HepG2 (cell line): Measurements from ENCODE around the gene RBM18.

Source experiments
- CAMTA2 ChIP-seq: sonication (generic); formaldehyde crosslinking; IDR thresholded peaks from 2 replicates; pipeline ENCODE4 v1.4.0; 2020; ENCODE audit warnings: mild to moderate bottlenecking, missing genetic modification reagents, borderline replicate concordance
- FOXJ3 ChIP-seq: sonication (generic); formaldehyde crosslinking; IDR thresholded peaks from 2 replicates; pipeline ENCODE4 v1.4.0; 2020; ENCODE audit warnings: missing genetic modification reagents, mild to moderate bottlenecking, borderline replicate concordance
- JUN ChIP-seq: sonication (generic); formaldehyde crosslinking; IDR thresholded peaks from 2 replicates; pipeline ENCODE4 v1.4.0; 2020; ENCODE audit warnings: mild to moderate bottlenecking, missing genetic modification reagents
- KMT2B ChIP-seq: IDR thresholded peaks from 2 replicates; pipeline ENCODE4 v1.6.1; 2016; ENCODE audit warnings: missing genetic modification reagents, missing compliant biosample characterization
- MYC ChIP-seq: sonication (generic); formaldehyde crosslinking; IDR thresholded peaks from 2 replicates; pipeline ENCODE4 v1.9.0; 2021; ENCODE audit warnings: missing genetic modification reagents, borderline replicate concordance
- RFX3 ChIP-seq: IDR thresholded peaks from 2 replicates; pipeline ENCODE4 v1.6.1; 2016; ENCODE audit warnings: missing biosample characterization, missing genetic modification reagents
- ZNF333 ChIP-seq: sonication (generic); formaldehyde crosslinking; IDR thresholded peaks from 2 replicates; pipeline ENCODE4 v1.4.0; 2020; ENCODE audit warnings: mild to moderate bottlenecking, missing genetic modification reagents, borderline replicate concordance
- TF ChIP-seq, protein P1 (sequence below): sonication (generic); formaldehyde crosslinking; IDR thresholded peaks from 2 replicates; pipeline ENCODE4 v1.5.0; 2020; ENCODE audit warnings: missing genetic modification reagents
- TF ChIP-seq, protein P2 (sequence below): sonication (generic); formaldehyde crosslinking; IDR thresholded peaks from 2 replicates; pipeline ENCODE4 v1.8.1; 2023; ENCODE audit warnings: missing genetic modification reagents, inconsistent platforms, borderline replicate concordance
- TF ChIP-seq, protein P3 (sequence below), 2 experiments: sonication (generic) in 1 of 2; formaldehyde crosslinking in 1 of 2; IDR thresholded peaks; 2 replicates each; pipeline versions ENCODE4 v1.5.1 to v1.6.1; 2011 to 2020; ENCODE audit warnings: borderline replicate concordance in 1 of 2, low read depth in 1 of 2, low read length in 1 of 2, mild to moderate bottlenecking in 1 of 2, missing genetic modification reagents in 1 of 2, moderate library complexity in 1 of 2
- TF ChIP-seq, protein P4 (sequence below): sonication (generic); formaldehyde crosslinking; IDR thresholded peaks from 2 replicates; pipeline ENCODE4 v1.5.0; 2020; ENCODE audit warnings: mild to moderate bottlenecking, missing genetic modification reagents, moderate library complexity

DNA sequence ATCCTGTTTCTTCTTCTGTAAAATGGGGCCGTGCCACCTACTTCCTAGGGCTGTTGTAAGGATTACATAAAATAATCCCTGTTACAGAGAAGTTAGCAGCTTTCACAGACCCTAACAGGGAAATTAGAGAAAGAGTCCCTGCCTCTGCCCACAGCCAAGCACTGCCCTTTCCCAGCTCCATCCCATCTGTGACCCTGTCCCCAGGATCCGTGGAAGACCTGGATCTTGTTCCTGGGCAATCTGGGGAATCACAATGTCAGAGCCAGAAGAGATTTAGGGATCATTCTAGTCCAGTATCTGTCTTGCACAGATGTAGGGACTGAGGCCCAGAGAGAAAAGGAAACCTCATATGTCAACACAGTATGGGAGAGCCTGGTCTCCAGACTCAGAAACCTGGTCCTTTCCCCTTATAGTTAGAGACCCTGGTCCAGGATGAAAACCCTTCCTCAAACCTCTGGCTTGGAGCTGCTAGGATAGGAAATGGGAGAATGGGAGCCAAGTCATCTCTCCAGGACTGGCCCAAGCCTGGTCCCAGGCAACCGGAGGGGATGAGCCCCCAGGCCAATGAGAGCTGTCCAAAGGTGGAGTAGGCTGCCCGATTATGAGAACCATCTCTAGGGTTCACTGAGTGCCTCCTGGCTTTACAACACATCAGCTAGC, 48.4 kb downstream of the RBM18 start:
- TF ChIP-seq FOXJ3 (CRISPR knock-in tag) (no peak), KMT2B (CRISPR knock-in tag) (no peak), JUN (CRISPR knock-in tag) (no peak), MYC (CRISPR knock-in tag) (no peak), ZNF333 (CRISPR knock-in tag) (no peak), CAMTA2 (CRISPR knock-in tag) (no peak), RFX3 (no peak)
- TF ChIP-seq, protein P1, sequence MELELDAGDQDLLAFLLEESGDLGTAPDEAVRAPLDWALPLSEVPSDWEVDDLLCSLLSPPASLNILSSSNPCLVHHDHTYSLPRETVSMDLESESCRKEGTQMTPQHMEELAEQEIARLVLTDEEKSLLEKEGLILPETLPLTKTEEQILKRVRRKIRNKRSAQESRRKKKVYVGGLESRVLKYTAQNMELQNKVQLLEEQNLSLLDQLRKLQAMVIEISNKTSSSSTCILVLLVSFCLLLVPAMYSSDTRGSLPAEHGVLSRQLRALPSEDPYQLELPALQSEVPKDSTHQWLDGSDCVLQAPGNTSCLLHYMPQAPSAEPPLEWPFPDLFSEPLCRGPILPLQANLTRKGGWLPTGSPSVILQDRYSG = no peak
- TF ChIP-seq, protein P2, sequence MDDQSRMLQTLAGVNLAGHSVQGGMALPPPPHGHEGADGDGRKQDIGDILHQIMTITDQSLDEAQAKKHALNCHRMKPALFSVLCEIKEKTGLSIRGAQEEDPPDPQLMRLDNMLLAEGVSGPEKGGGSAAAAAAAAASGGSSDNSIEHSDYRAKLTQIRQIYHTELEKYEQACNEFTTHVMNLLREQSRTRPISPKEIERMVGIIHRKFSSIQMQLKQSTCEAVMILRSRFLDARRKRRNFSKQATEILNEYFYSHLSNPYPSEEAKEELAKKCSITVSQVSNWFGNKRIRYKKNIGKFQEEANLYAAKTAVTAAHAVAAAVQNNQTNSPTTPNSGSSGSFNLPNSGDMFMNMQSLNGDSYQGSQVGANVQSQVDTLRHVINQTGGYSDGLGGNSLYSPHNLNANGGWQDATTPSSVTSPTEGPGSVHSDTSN (CRISPR knock-in tag) = no peak
- TF ChIP-seq, protein P3, sequence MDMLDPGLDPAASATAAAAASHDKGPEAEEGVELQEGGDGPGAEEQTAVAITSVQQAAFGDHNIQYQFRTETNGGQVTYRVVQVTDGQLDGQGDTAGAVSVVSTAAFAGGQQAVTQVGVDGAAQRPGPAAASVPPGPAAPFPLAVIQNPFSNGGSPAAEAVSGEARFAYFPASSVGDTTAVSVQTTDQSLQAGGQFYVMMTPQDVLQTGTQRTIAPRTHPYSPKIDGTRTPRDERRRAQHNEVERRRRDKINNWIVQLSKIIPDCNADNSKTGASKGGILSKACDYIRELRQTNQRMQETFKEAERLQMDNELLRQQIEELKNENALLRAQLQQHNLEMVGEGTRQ (IDR thresholded peaks at IDR 0.05; ENCODE audit: low read depth, low read length) = no peak
- TF ChIP-seq, protein P3 (CRISPR knock-in tag; IDR thresholded peaks at IDR 0.05; ENCODE audit: borderline replicate concordance) = no peak
- TF ChIP-seq, protein P4, sequence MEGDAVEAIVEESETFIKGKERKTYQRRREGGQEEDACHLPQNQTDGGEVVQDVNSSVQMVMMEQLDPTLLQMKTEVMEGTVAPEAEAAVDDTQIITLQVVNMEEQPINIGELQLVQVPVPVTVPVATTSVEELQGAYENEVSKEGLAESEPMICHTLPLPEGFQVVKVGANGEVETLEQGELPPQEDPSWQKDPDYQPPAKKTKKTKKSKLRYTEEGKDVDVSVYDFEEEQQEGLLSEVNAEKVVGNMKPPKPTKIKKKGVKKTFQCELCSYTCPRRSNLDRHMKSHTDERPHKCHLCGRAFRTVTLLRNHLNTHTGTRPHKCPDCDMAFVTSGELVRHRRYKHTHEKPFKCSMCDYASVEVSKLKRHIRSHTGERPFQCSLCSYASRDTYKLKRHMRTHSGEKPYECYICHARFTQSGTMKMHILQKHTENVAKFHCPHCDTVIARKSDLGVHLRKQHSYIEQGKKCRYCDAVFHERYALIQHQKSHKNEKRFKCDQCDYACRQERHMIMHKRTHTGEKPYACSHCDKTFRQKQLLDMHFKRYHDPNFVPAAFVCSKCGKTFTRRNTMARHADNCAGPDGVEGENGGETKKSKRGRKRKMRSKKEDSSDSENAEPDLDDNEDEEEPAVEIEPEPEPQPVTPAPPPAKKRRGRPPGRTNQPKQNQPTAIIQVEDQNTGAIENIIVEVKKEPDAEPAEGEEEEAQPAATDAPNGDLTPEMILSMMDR (CRISPR knock-in tag) = no peak
